Ovary (tissue), 9 donors: ENCODE data around the gene LENG9. TPM values are rescaled to one million over a fixed set of nuclear protein-coding genes. Genes with fewer than 3 reads are reported as not detected.

Source experiments
- DNase-seq, 5 donors: peaks; one replicate each; pipeline ENCODE4 v3.0.0-alpha.2; 2019 to 2020
- H3K27ac ChIP-seq, 2 donors: fragments of 200-600 bp; one replicate each; pipeline versions ENCODE4 v1.5.1 to v1.8.0; 2019 to 2022
- H3K27me3 ChIP-seq: fragments of 200-600 bp; one replicate; pipeline ENCODE4 v1.8.0; 2022
- H3K36me3 ChIP-seq: fragments of 200-600 bp; sonication (generic); one replicate; pipeline ENCODE4 v1.5.1; 2019
- H3K4me1 ChIP-seq: one replicate; pipeline ENCODE4 v1.8.1; 2013; ENCODE audit warnings: mild to moderate bottlenecking, moderate library complexity; ENCODE audit not compliant: insufficient read depth
- H3K4me3 ChIP-seq: fragments of 200-600 bp; sonication (generic); one replicate; pipeline ENCODE4 v1.5.1; 2017
- H3K9me3 ChIP-seq, 2 donors: fragments of 200-600 bp in 1 of 2; sonication (generic) in 1 of 2; one replicate each; pipeline versions ENCODE4 v1.5.1 to v1.8.1; 2013 to 2019; ENCODE audit warnings: mild to moderate bottlenecking in 1 of 2, moderate library complexity in 1 of 2
- CTCF ChIP-seq, 3 donors: fragments of 450-650 bp in 2 of 3; fragments of 200-600 bp in 1 of 3; IDR thresholded peaks; one replicate each; pipeline versions ENCODE4 v1.5.1 to v1.8.0; 2016 to 2022; ENCODE audit warnings: antibody characterized with exemption in 3 of 3, mild to moderate bottlenecking in 1 of 3
- EP300 ChIP-seq: sonication (generic); formaldehyde crosslinking; IDR thresholded peaks from one replicate; pipeline ENCODE4 v1.6.1; 2017; ENCODE audit warnings: antibody characterized with exemption
- POLR2A ChIP-seq: fragments of 450-650 bp; IDR thresholded peaks from one replicate; pipeline ENCODE4 v1.6.1; 2017; ENCODE audit warnings: antibody characterized with exemption, mild to moderate bottlenecking, moderate library complexity
- WGBS, 3 donors: extraction: QIAGEN DNeasy Blood & Tissue Kit in 1 of 3; methylation state at CpG; one replicate each; pipeline versions ENCODE4 v1.1.5 to v1.1.7; 2013 to 2017; 5-methylcytosine and 5-hydroxymethylcytosine counted together
- intact Hi-C, 4 donors: fragments of 100-400 bp; cut with DNase I; formaldehyde crosslinking; loops; one replicate each; pipeline versions ENCODE4 v1.11.0 to v1.15.1; 2022 to 2023
- polyA plus RNA-seq, 2 donors: library from polyadenylated mRNA; stranded (reverse); fragments of 200-250 nt in 1 of 2; fragments of 350-450 nt in 1 of 2; fragmentation: Illumina TruSeq in 1 of 2; extraction: RNeasy Lipid Tissue Mini Kit (QIAGEN cat#74804) in 1 of 2; gene quantifications; one replicate each; pipeline ENCODE4 v1.2.3, GENCODE V29; 2013 to 2014
- total RNA-seq, 7 donors: library from RNA; depleted of rRNA in 2 of 7; stranded (reverse); fragments of >200 nt in 2 of 7; fragmentation: NEBNext Ultra II Directional in 3 of 7; extraction: Animal tissue kit (Norgen Biotek cat#: 25700) in 3 of 7; gene quantifications; one replicate each; pipeline versions ENCODE4 v1.1.0 to v1.2.4, GENCODE V29; 2016 to 2023
- donor health status: DM: no; HTN: no; CAD: no; lungs with moderate emphysema.
- donor health status: DM: no; HTN: no; CAD: no.
- donor health status: Bipolar disorder and iron deficiency.
- donor health status: DM: yes; HTN: yes; CAD: no.
- donor health status: DM: no; HTN: no; CAD: no.
- donor health status: DM: yes; HTN: yes; CAD: no.

LENG9 gene
- total and polyA plus RNA-seq, 9 donors: 0.70 to 8.3 (median 4.1) TPM

- peak in 3 of 5 donors; percentile 26 to 48 (median 34) for DNase-seq
- TF ChIP-seq POLR2A (no peak), EP300 (no peak), CTCF (IDR thresholded peaks at IDR 0.05) (no peak)
- H3K4me1 ChIP-seq: peaks cover 12% of the 10 kb centered on the region
- intact Hi-C loops: no loop called here
- H3K27ac ChIP-seq: no peak overlapping the region
- no peaks in the 10 kb centered on the region for H3K36me3 ChIP-seq
- H3K9me3 ChIP-seq: no peaks in the 10 kb centered on the region
- H3K27me3 ChIP-seq: no peaks in the 10 kb centered on the region
- H3K4me3 ChIP-seq: no peak overlapping the region
- WGBS, 3 donors: 39 to 54% (median 54%) methylated on average over 27 of the region's 27 CpGs
Measured at GRCh38 chr19:54461210-54461609, 2.4 kb downstream of the LENG9 start.

GRCh38 chr19:54460230-54461005 lies 3.2 kb downstream of the LENG9 start:
- peak in 1 of 5 donors; percentile 38 for DNase-seq
- no peaks in the 10 kb centered on the region for H3K9me3 ChIP-seq
- WGBS, 3 donors: 73 to 80% (median 76%) methylated on average over 33 to 39 of the region's 39 CpGs

GRCh38 chr19:54459282-54460229 lies 4.0 kb downstream of the LENG9 start:
- no peaks in the 10 kb centered on the region for H3K36me3 ChIP-seq
- 58 to 70% (median 62%) methylated on average over 16 of the region's 16 CpGs for WGBS, 3 donors

More at GRCh38 chr19:54460230-54461005, 3.2 kb downstream of the LENG9 start:
- Histone ChIP-seq H3K27me3 (no peaks in the 10 kb centered on the region), H3K27ac (no peak overlapping the region), H3K4me3 (no peak overlapping the region), H3K4me1 (peaks cover 12% of the 10 kb centered on the region), H3K36me3 (no peaks in the 10 kb centered on the region)
- intact Hi-C loops: no loop called here
- no peak for TF ChIP-seq POLR2A
- TF ChIP-seq EP300: no peak
- TF ChIP-seq CTCF (IDR thresholded peaks at IDR 0.05): no peak

More at GRCh38 chr19:54459282-54460229, 4.0 kb downstream of the LENG9 start:
- DNase-seq: peak in 1 of 5 donors; percentile 28
- no peaks in the 10 kb centered on the region for H3K9me3 ChIP-seq
- no peak overlapping the region for H3K4me3 ChIP-seq
- H3K27ac ChIP-seq: no peak overlapping the region
- intact Hi-C loops: no loop called here
- no peaks in the 10 kb centered on the region for H3K27me3 ChIP-seq
- no peak for TF ChIP-seq CTCF (IDR thresholded peaks at IDR 0.05)
- no peak for TF ChIP-seq EP300
- TF ChIP-seq POLR2A: no peak
- peaks cover 11% of the 10 kb centered on the region for H3K4me1 ChIP-seq
